IPS DF 6.9 (cell line): Measurements from ENCODE around the gene CCDC157.
"Not testable (repeated sequence)": the region's sequence is repeated elsewhere in the genome, so short reads cannot be mapped to it uniquely, and the experiment has no call there.

Source experiments
- DNase-seq: peaks from one replicate; pipeline ENCODE4 v3.0.0-alpha.2; 2013; ENCODE audit warnings: low read depth, low spot score
- H3K27ac ChIP-seq: one replicate; pipeline ENCODE4 v1.5.1; 2013; ENCODE audit warnings: low read length, control low read depth
- H3K27me3 ChIP-seq: 2 replicates; pipeline ENCODE4 v1.6.1; 2013; ENCODE audit warnings: mild to moderate bottlenecking, low read length; ENCODE audit not compliant: control insufficient read depth, insufficient read depth
- H3K36me3 ChIP-seq: 2 replicates; pipeline ENCODE4 v1.6.1; 2013; ENCODE audit warnings: low read length; ENCODE audit not compliant: control insufficient read depth, insufficient read depth
- H3K4me1 ChIP-seq: 2 replicates; pipeline ENCODE4 v1.6.1; 2013; ENCODE audit warnings: low read length; ENCODE audit not compliant: control insufficient read depth, insufficient read depth
- H3K4me3 ChIP-seq: 2 replicates; pipeline ENCODE4 v1.5.1; 2013; ENCODE audit warnings: mild to moderate bottlenecking, low read length
- H3K9me3 ChIP-seq: 2 replicates; pipeline ENCODE4 v1.6.1; 2013; ENCODE audit warnings: low read length, inconsistent platforms; ENCODE audit not compliant: control insufficient read depth, insufficient read depth
- WGBS: extraction: QIAGEN DNeasy Blood & Tissue Kit; methylation state at CpG from one replicate; pipeline ENCODE4 v1.1.7; 2013; ENCODE audit warnings: mixed read lengths, missing lambda C conversion rate; ENCODE audit not compliant: insufficient read length, insufficient coverage; 5-methylcytosine and 5-hydroxymethylcytosine counted together

CCDC157 gene

DNA sequence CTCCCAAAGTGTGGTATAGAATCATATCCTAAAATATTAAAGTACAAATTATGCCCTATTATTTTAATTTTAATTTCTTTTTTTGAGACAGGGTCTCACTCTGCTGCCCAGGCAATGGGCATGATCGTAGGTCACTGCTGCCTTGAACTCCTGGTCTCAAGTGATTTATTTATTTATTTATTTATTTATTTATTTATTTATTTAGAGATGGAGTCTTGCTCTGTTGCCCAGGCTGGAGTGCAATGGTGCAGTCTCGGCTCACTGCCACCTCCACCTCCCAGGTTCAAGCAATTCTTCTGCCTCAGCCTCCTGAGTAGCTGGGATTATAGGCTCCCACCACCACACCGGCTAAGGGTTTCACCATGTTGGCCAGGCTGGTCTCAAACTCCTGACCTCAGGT, 44.2 kb downstream of the CCDC157 start:
- DNase-seq, H3K27me3 ChIP-seq, H3K4me1 ChIP-seq, H3K36me3 ChIP-seq, H3K9me3 ChIP-seq, H3K27ac ChIP-seq, H3K4me3 ChIP-seq: not testable (repeated sequence)
- WGBS = no CpG with 5 or more reads among the region's 3 CpGs

DNA sequence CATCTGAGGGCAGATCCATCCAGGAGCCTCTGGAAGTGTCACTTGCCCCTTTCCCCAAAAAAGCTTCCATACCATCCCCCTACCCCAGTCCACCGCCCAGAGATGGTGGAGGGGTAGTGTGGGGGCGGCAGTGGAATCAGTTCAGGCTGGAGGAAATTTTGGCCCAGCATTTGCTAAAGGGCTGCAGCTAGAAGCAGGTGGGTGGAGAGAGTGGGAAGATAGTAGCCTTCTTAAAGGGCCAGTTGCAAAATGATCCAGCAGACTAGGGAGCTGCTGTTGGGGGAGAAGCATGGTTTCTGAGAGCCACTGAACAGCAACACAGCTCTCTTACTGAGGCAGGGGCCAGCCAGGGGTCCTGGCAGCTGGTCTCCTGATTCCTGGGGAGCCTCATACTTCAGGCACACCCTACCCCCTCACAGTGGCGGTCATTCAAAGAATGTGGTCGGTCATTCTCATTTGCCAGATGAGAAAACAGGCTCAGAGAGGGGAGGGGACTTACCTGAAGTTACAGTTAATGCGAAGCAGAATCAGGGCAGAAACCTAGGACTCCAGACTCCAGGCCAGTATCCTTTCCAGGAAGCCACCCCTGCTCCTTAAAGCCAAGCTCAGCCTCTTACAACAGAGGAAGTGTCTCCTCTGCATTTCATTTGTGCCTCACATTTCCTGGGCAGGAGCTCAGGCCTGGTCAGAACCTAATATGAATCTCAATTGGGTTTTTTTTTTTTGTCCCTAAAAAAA, 45.4 kb downstream of the CCDC157 start:
- DNase-seq = no peak
- no peak overlapping the region for H3K27ac ChIP-seq
- H3K36me3 ChIP-seq = no peaks in the 10 kb centered on the region
- WGBS = no CpG with 5 or more reads among the region's 5 CpGs
- no peaks in the 10 kb centered on the region for H3K9me3 ChIP-seq
- no peak overlapping the region for H3K4me3 ChIP-seq
- H3K4me1 ChIP-seq = peaks cover 3% of the 10 kb centered on the region
- peaks cover 2% of the 10 kb centered on the region; the same call in 1 of the 2 replicates for H3K27me3 ChIP-seq

DNA sequence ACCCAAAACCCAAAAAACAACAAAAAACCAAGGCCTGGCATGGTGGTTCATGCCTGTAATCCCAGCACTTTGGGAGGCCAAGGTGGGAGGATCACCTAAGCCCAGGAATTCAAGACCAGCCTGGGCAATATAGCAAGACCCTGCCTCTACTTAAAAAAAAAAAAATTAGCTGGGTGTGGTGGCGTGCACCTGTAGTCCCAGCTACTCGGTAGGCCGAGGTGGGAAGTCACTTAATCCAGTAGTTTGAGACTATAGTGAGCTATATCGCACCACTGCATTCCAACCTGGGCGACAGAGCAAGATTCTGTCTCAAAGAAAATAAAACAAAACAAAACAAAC, 45.9 kb downstream of the CCDC157 start:
- H3K36me3 ChIP-seq, H3K9me3 ChIP-seq, H3K4me3 ChIP-seq, H3K27ac ChIP-seq, H3K27me3 ChIP-seq, DNase-seq, H3K4me1 ChIP-seq: not testable (repeated sequence)
- WGBS = no CpG with 5 or more reads among the region's 5 CpGs

DNA sequence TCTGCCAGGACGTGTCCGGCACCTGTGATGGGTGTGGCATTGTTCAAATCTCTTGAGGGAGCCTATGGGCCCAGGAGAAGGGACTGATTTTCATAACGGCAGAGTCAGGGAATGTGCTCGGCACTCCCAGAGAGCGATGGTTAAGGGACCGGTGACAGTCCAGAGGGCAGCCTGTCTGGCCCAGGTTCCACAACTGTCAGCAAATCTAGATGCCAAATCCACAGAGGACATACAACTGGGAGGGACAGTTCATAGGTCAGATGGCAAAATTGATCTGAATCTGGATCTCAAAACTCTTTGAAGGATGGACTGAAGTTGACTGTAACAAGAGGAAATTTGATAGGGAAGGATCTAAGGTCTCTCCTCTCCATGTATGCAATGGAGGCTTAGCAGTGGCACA, 47.5 kb downstream of the CCDC157 start:
- Histone ChIP-seq H3K27me3 (no peaks in the 10 kb centered on the region), H3K27ac (no peak overlapping the region), H3K9me3 (no peaks in the 10 kb centered on the region), H3K36me3 (no peaks in the 10 kb centered on the region), H3K4me3 (no peak overlapping the region), H3K4me1 (no peaks in the 10 kb centered on the region; the same call in 1 of the 2 replicates)
- WGBS = no CpG with 5 or more reads among the region's 6 CpGs
- no peak for DNase-seq

DNA sequence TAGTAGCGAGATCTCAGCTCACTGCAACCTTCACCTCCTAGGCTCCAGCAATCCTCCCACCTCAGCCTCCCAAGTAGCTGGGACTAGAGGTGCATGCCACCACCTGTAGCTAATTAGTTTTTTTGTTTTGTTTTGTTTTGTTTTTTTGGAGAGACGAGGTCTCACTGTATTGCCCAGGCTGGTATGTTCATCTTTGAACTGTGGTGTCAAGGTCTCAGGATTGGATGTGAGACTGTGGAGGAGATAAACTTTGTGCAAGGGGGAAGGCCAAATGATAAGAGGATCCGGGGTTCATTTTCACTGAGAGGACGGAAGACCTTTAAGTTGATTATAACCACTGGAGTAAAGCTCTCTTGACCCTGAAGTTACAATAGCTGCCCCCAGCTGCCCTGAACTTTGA, 48.9 kb downstream of the CCDC157 start:
- Histone ChIP-seq H3K4me1 (no peaks in the 10 kb centered on the region; the same call in 1 of the 2 replicates), H3K9me3 (no peaks in the 10 kb centered on the region), H3K27ac (no peak overlapping the region), H3K27me3 (no peaks in the 10 kb centered on the region), H3K36me3 (no peaks in the 10 kb centered on the region), H3K4me3 (no peak overlapping the region)
- DNase-seq = no peak
- WGBS = no CpG with 5 or more reads among the region's 4 CpGs

DNA sequence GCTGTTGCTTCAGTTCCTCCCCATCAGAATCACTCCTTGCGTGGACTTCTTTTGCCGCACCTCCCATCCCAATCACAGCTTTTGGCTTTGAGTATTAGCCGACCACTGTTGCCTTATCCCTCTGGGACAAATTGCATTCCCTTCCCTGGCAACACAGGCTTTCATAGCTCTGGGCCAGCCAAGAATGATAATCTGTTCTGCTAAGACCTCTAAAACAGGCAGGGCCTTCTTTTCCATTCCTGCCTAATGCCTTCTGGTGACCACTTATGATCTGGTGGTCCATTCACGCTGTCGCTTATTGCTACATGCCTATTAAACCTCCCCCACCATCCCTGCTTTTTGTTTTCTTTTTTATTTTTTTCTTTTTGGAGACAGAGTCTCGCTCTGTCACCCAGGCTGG, 49.6 kb downstream of the CCDC157 start:
- Histone ChIP-seq H3K4me1 (no peaks in the 10 kb centered on the region; the same call in 1 of the 2 replicates), H3K27me3 (no peaks in the 10 kb centered on the region), H3K36me3 (no peaks in the 10 kb centered on the region), H3K9me3 (no peaks in the 10 kb centered on the region), H3K4me3 (no peak overlapping the region), H3K27ac (no peak overlapping the region)
- no peak for DNase-seq
- no CpG with 5 or more reads among the region's 6 CpGs for WGBS

DNA sequence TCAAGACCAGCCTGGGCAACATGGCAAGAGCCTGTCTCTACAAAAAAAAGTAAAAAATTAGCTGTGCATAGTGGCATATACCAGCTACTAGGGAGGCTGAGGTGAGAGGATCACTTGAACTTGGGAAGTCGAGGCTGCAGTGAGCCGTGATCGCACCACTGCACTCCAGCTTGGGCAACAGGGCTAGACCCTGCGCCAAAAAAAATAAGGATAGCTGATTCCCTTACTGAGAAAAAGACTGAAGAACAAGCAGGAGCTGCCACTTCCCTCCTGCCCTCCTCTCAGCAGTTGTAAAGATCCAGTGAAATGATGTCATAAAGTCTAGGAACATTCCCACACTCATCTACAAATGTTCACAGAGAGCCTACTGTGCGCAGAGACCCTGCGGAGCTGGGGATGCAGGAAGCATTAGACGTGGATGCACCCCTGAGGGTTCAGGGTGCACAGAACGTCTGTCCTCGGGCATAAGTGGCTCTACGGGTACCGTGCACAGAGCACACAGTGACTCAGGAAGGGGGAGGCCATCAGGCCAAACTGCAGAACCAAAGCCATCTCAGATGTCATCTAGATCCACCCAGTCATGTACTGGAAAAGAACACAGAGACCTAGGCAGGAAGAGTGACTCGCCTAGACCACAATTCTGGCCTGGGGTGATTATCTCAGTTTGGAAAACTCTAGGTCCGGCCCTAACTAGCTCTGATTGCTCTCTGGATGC, 51.7 kb downstream of the CCDC157 start:
- Histone ChIP-seq H3K36me3 (no peaks in the 10 kb centered on the region; the same call in 1 of the 2 replicates), H3K4me1 (no peaks in the 10 kb centered on the region), H3K27ac (no peak overlapping the region), H3K4me3 (no peak overlapping the region), H3K9me3 (no peaks in the 10 kb centered on the region), H3K27me3 (no peaks in the 10 kb centered on the region)
- DNase-seq = no peak
- WGBS = no CpG with 5 or more reads among the region's 13 CpGs

DNA sequence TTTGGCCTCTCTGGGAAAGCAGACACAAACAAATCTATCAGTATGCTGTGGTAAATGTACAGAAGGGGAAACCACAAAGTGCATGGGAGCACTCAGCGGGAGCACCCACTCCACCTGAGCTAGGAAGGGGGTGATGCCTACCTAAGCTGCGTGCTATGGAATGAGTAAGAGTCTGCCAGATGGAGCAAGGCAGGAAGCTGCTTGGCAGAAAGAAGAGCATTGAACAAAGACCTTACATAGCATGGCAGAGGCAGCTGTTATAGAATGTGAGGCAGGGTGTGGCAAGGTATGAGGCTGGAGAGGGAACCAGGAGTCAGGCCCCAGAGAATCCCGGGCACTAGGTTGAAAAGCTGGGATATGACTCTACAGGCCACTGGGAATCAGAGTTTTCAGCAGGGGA, 55.0 kb downstream of the CCDC157 start:
- no peak overlapping the region for H3K27ac ChIP-seq
- H3K4me3 ChIP-seq = no peak overlapping the region
- WGBS = no CpG with 5 or more reads among the region's 3 CpGs
- no peaks in the 10 kb centered on the region for H3K4me1 ChIP-seq
- H3K9me3 ChIP-seq = no peaks in the 10 kb centered on the region
- no peaks in the 10 kb centered on the region for H3K27me3 ChIP-seq
- DNase-seq = no peak
- peaks cover 2% of the 10 kb centered on the region; the same call in 1 of the 2 replicates for H3K36me3 ChIP-seq

DNA sequence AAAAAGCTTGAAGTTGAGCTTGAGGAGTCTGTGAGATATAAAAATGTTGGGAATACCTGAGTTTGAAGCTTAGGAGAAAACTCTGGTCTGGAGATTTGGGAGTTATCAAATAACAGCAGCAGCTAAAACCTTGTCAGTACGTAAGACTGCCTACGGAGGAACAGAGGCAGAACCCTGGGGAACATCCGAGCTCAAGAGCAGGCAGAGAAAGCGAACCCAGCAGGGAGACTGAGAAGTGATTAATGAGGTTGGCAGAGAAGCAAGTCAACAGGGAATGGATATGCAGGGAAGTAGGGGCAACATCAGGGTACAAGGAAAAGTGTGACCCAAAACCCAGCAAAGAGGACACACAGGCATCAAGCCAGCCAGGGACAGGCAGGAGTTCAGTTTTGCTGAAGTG, 56.2 kb downstream of the CCDC157 start:
- WGBS = no CpG with 5 or more reads among the region's 4 CpGs
- H3K36me3 ChIP-seq = peaks cover 7% of the 10 kb centered on the region; the same call in 1 of the 2 replicates

DNA sequence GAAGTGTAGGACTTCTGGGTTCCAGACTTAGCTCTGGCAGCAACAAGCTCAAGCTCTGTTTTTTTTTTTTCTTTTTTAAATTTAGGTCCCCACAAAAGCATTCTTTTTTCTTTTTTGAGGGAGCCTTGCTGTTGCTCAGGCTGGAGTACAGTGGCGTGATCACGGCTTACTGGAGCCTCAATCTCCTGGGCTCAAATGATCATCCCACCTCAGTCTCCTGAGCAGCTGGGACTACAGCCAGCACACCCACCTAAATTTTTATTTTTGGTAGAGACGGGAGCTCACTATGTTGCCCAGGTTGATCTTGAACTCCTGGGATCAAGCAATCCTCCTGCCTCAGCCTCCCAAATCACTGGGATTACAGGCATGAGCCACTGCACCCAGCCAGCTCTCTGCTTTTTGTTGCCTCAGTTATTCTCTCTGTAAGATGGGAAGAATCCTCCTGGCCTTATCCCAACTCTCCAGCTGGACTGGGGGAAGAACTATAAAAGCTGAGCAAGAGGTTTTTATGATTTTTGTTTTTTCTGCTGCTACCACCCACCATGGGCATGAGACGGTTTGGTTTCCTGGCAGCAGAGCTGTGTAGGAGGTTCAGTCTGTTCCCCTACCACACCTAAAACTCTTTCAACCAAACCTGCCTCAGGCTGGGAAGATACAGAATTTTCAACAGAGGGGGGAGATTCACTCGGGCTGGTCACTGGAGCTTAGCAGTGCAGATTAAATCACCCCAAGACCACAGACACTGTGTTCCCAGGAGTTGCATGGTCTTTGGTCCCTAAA, 57.1 kb downstream of the CCDC157 start:
- peaks cover 7% of the 10 kb centered on the region; the same call in 1 of the 2 replicates for H3K36me3 ChIP-seq
- no CpG with 5 or more reads among the region's 5 CpGs for WGBS
- H3K9me3 ChIP-seq = no peaks in the 10 kb centered on the region
- no peaks in the 10 kb centered on the region for H3K27me3 ChIP-seq
- H3K4me3 ChIP-seq = no peak overlapping the region
- no peaks in the 10 kb centered on the region for H3K4me1 ChIP-seq
- DNase-seq = no peak
- H3K27ac ChIP-seq = no peak overlapping the region

More for the DNA sequence above, 56.2 kb downstream of the CCDC157 start:
- no peak for DNase-seq
- H3K4me3 ChIP-seq = no peak overlapping the region
- H3K27me3 ChIP-seq = no peaks in the 10 kb centered on the region
- no peaks in the 10 kb centered on the region for H3K4me1 ChIP-seq
- no peaks in the 10 kb centered on the region for H3K9me3 ChIP-seq
- H3K27ac ChIP-seq = no peak overlapping the region
